Endothelial cell of umbilical vein (primary cell): Measurements from ENCODE around the gene KLRC2. TPM values are rescaled to one million over a fixed set of nuclear protein-coding genes. Genes with fewer than 3 reads are reported as not detected.

Experiments
- BruUV-seq: library from RNA; stranded (reverse); fragments of 400-500 nt; replicated peaks from 2 replicates; lab custom pipeline; 2021; lab: Mats Ljungman, UMichigan
- CTCF ChIA-PET: fragments of 300-600, 350-600 bp; sonication (Branson Sonifier 250); formaldehyde crosslinking; loops from one replicate; lab custom pipeline; 2021; ENCODE audit warnings: antibody characterized with exemption, inconsistent platforms; lab: Charles Lee
- POLR2A ChIA-PET: fragments of 300-600, 350-600 bp; sonication (Branson Sonifier 250); formaldehyde crosslinking; loops from one replicate; lab custom pipeline; 2021; ENCODE audit warnings: antibody characterized with exemption, inconsistent platforms; lab: Charles Lee
- DNase-seq: peaks from one replicate; pipeline ENCODE4 v3.0.0-alpha.2; 2011; ENCODE audit warnings: low read depth, low spot score
- FAIRE-seq: peaks from 2 replicates; lab custom pipeline; 2011; peaks lifted over from hg19 to GRCh38; lab: Jason Lieb, UNC
- H2AFZ ChIP-seq: 2 replicates; pipeline ENCODE4 v1.6.0; 2012; ENCODE audit warnings: low read depth, low read length, control low read depth, inconsistent platforms
- H3K27ac ChIP-seq: 2 replicates; pipeline ENCODE4 v1.5.1; 2011; ENCODE audit warnings: low read depth, mild to moderate bottlenecking, control low read depth, low read length, moderate library complexity; ENCODE audit not compliant: insufficient read depth
- H3K27me3 ChIP-seq, 2 experiments: 2 replicates each; pipeline versions ENCODE4 v1.6.0 to v1.6.1; 2011; ENCODE audit warnings: low read length in 2 of 2, mixed read lengths in 1 of 2; ENCODE audit not compliant: control insufficient read depth in 2 of 2, insufficient read depth in 2 of 2
- H3K36me3 ChIP-seq, 2 experiments: 2 replicates in 1 of 2; 3 replicates in 1 of 2; pipeline ENCODE4 v1.5.1; 2011; ENCODE audit warnings: low read length in 2 of 2, mild to moderate bottlenecking in 1 of 2, moderate library complexity in 1 of 2; ENCODE audit not compliant: control insufficient read depth in 2 of 2, insufficient read depth in 2 of 2; ENCODE audit errors: extremely low read depth in 1 of 2
- H3K4me1 ChIP-seq: 3 replicates; pipeline ENCODE4 v1.5.1; 2011; ENCODE audit warnings: mild to moderate bottlenecking, low read length; ENCODE audit not compliant: control insufficient read depth, insufficient read depth; ENCODE audit errors: extremely low read depth
- H3K4me2 ChIP-seq: 2 replicates; pipeline ENCODE4 v1.6.1; 2011; ENCODE audit warnings: low read length, control low read depth, mixed read lengths; ENCODE audit not compliant: insufficient read depth
- H3K4me3 ChIP-seq, 3 experiments: fragments of 200-600 bp in 1 of 3; sonication (generic), shearing (Covaris generic) in 1 of 3; replicated peaks in 1 of 3; 2 replicates each; pipeline ENCODE4 v1.5.1; 2011 to 2016; ENCODE audit warnings: control low read depth in 3 of 3, low read length in 3 of 3, mild to moderate bottlenecking in 2 of 3, inconsistent platforms in 1 of 3, low read depth in 1 of 3, moderate library complexity in 1 of 3; ENCODE audit not compliant: insufficient read depth in 1 of 3
- H3K79me2 ChIP-seq: 2 replicates; pipeline ENCODE4 v1.6.0; 2012; ENCODE audit warnings: low read length, inconsistent platforms; ENCODE audit not compliant: control insufficient read depth, insufficient read depth
- H3K9ac ChIP-seq: replicated peaks from 2 replicates; pipeline ENCODE3; 2011; ENCODE audit warnings: low read length, control low read depth; ENCODE audit not compliant: insufficient read depth; ENCODE audit errors: extremely low read depth
- H3K9me1 ChIP-seq: replicated peaks from 3 replicates; pipeline ENCODE4 v1.6.0; 2011; ENCODE audit warnings: mild to moderate bottlenecking, low read length; ENCODE audit not compliant: control insufficient read depth, insufficient read depth; ENCODE audit errors: extremely low read depth
- H3K9me3 ChIP-seq: replicated peaks from 2 replicates; pipeline ENCODE4 v1.5.1; 2012; ENCODE audit warnings: low read length, inconsistent platforms; ENCODE audit not compliant: control insufficient read depth, insufficient read depth
- H4K20me1 ChIP-seq: replicated peaks from 2 replicates; pipeline ENCODE3; 2011; ENCODE audit warnings: mild to moderate bottlenecking, low read length; ENCODE audit not compliant: control insufficient read depth, insufficient read depth; ENCODE audit errors: extremely low read depth
- CTCF ChIP-seq, 2 donors: IDR thresholded peaks; 1 replicate in 1 of 2; 2 replicates in 1 of 2; pipeline ENCODE4 v1.5.1; 2011; ENCODE audit warnings: low read length in 2 of 2, mild to moderate bottlenecking in 2 of 2, moderate library complexity in 2 of 2, control low read depth in 1 of 2, inconsistent platforms in 1 of 2, low read depth in 1 of 2; ENCODE audit not compliant: insufficient read depth in 1 of 2; ENCODE audit errors: extremely low read depth in 1 of 2
- EZH2 ChIP-seq: IDR thresholded peaks from 2 replicates; pipeline ENCODE4 v1.6.1; 2012; ENCODE audit warnings: borderline replicate concordance, low read depth, mild to moderate bottlenecking, moderate library complexity, low read length, inconsistent platforms; ENCODE audit not compliant: severe bottlenecking
- FOS ChIP-seq: IDR thresholded peaks from 2 replicates; pipeline ENCODE4 v1.6.1; 2011; ENCODE audit warnings: mild to moderate bottlenecking, low read length, moderate library complexity, borderline replicate concordance; ENCODE audit not compliant: insufficient read depth
- GATA2 ChIP-seq: IDR thresholded peaks from 2 replicates; pipeline ENCODE4 v1.7.0; 2011; ENCODE audit warnings: low read depth, mild to moderate bottlenecking, moderate library complexity, mixed read lengths, low read length; ENCODE audit not compliant: insufficient read length, insufficient read depth
- JUN ChIP-seq: IDR thresholded peaks from 2 replicates; pipeline ENCODE4 v1.6.1; 2011; ENCODE audit warnings: borderline replicate concordance, low read depth; ENCODE audit not compliant: insufficient read length, insufficient read depth
- MYC ChIP-seq: IDR thresholded peaks from one replicate; pipeline ENCODE4 v1.6.1; 2011; ENCODE audit warnings: mild to moderate bottlenecking, low read depth, low read length
- POLR2A ChIP-seq: IDR thresholded peaks from 2 replicates; pipeline ENCODE4 v1.6.1; 2012; ENCODE audit warnings: low read depth, mild to moderate bottlenecking, control low read depth, low read length
- POLR2AphosphoS5 ChIP-seq: IDR thresholded peaks from 2 replicates; pipeline ENCODE4 v1.6.1; 2012; ENCODE audit warnings: low read depth, mild to moderate bottlenecking, control low read depth, low read length, moderate library complexity; ENCODE audit not compliant: insufficient read depth
- dilution Hi-C: fragments of 300-500 bp; cut with MboI; formaldehyde crosslinking; loops from one replicate; pipeline ENCODE4 v1.15.0; 2019; ENCODE audit warnings: low sequenced_read_pairs; ENCODE audit not compliant: extremely low pct_ligation_motif_present
- intact Hi-C: fragments of 100-400 bp; cut with micrococcal nuclease; formaldehyde crosslinking; loops from one replicate; pipeline ENCODE4 v1.10.0; 2022
- polyA plus RNA-seq, 4 experiments: library from polyadenylated mRNA; depleted of rRNA in 3 of 4; stranded (reverse) in 3 of 4; unstranded in 1 of 4; fragments of >200 nt; gene quantifications; 2 replicates each; pipeline versions ENCODE4 v1.2.1 to v1.2.3, GENCODE V29; 2011 to 2012; ENCODE audit warnings: missing spikeins in 1 of 4
- total RNA-seq: library from RNA; stranded (reverse); gene quantifications from 2 replicates; pipeline ENCODE4 v1.2.3, GENCODE V29; 2021
- TF ChIP-seq, protein P1 (sequence below): IDR thresholded peaks from 2 replicates; pipeline ENCODE4 v1.6.1; 2011; ENCODE audit not compliant: insufficient read depth, insufficient read length

The KLRC2 gene
- total and polyA plus RNA-seq, 2 donors (not counting 3 experiments of a cell fraction or from before 2014, with no cell fraction given): not detected

DNA sequence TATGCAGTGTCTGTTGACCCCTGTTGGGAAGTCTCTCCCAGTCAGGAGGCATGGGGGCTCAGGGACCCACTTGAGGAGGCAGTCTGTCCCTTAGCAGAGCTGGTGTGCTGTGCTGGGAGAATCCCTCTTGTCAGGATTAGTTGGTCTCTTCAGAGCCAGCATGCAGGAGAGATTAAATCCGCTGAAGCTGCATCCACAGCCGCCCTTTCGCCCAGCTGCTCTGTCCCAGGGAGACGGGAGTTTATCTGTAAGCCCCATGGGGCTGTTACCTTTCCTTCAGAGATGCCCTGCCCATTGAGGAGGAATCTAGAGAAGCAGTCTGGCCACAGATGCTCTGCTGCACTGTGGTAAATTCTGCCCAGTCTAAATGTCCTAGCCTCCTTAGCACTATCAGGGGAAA, 30.5 kb upstream of the KLRC2 start:
- no peak overlapping the region for H3K4me2 ChIP-seq
- CTCF ChIA-PET: no interaction called here
- H3K36me3 ChIP-seq: no peaks in the 10 kb centered on the region
- no TSS peak for BruUV-seq
- no peaks in the 10 kb centered on the region for H3K4me1 ChIP-seq
- dilution Hi-C loops (no loop called here), intact Hi-C loops (no loop called here)
- H3K79me2 ChIP-seq: no peaks in the 10 kb centered on the region
- no peak overlapping the region for H2AFZ ChIP-seq
- H3K9me1 ChIP-seq: no peaks in the 10 kb centered on the region
- H3K9ac ChIP-seq: no peak overlapping the region
- POLR2A ChIA-PET: no interaction called here
- H3K27ac ChIP-seq: no peak overlapping the region
- H3K27me3 ChIP-seq: peaks cover 3 to 19% of the 10 kb centered on the region in 2 experiments
- H3K4me3 ChIP-seq: no peak overlapping the region
- no peak for TF ChIP-seq POLR2A
- TF ChIP-seq JUN: no peak
- TF ChIP-seq, protein P1, sequence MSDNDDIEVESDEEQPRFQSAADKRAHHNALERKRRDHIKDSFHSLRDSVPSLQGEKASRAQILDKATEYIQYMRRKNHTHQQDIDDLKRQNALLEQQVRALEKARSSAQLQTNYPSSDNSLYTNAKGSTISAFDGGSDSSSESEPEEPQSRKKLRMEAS: no peak
- no peak for TF ChIP-seq EZH2
- TF ChIP-seq POLR2AphosphoS5: no peak
- no peak for TF ChIP-seq MYC
- TF ChIP-seq GATA2: no peak
- TF ChIP-seq CTCF (IDR thresholded peaks at IDR 0.05; ENCODE audit: extremely low read depth in 1 of 2, insufficient read depth in 1 of 2, low read depth in 1 of 2, low read length in 2 of 2): no peak
- no peak for TF ChIP-seq FOS
- H4K20me1 ChIP-seq: no peaks in the 10 kb centered on the region
- no peaks in the 10 kb centered on the region for H3K9me3 ChIP-seq
- DNase-seq (no peak), FAIRE-seq (no peak)
